GM18868 (cell line): ENCODE measurements around the gene WDR5B.
A peak's percentile ranks its signal among the peaks of the same experiment; 100 is the strongest.
"Not testable (repeated sequence)": the region's sequence is repeated elsewhere in the genome, so short reads cannot be mapped to it uniquely, and the experiment has no call there.

Experiments
- ATAC-seq: cut with Tn5 transposase; IDR thresholded peaks from one replicate; pipeline ENCODE4 v1.9.1; 2021; ENCODE audit warnings: mild to moderate bottlenecking, moderate library complexity; ENCODE audit not compliant: unreplicated experiment

WDR5B gene

DNA sequence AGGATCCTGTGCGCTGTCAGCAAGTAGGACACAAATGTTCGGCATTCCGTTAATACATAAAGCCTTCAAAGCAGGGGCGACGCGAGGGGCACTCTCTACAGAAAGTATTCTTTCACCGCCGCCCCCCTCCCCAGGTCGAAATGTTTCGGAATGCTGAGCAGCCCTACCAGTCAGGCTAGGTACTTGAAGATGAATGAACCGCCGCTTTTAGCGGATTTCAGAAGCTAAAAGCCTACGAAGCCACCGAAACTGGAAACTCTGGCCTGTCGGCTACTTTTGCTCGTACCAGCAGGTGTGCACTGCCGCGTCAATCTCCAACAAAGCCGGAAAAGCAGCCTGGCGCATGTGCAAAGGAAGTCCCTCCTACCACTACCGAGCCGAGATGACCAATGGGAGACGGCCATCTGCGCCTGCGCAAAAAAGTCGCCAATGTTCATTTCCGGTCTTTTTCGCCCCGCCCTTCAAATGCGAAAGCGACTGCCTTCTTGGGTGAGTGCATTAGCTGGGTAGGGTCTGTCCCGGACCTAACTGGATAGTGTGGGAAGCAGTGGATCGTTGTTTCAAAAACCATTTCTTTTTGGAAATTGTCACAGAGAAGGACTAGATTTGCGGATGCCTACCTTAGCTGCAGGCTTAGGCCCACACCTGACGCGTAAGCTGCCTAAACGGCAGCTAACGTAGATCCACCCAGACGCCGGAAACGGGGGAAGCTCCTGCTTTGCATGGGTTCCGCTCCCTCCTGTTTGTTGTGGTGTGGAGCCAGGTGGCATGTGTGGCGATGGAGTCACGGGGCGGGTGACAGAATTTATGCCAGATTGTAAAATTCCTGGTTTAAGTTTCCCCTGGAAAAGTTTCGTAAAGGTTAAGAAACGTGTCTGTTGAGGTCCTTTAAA is at the start of gene WDR5B:
WDR5B (minus strand) TSS at position 301 of the 893 bp plus-strand sequence. CDS start 534 bp downstream, outside the sequence.
- ATAC-seq, result peak; percentile 81

GRCh38 chr3:122464659-122465058 is 48.8 kb upstream of the WDR5B start:
- no peak for ATAC-seq

GRCh38 chr3:122462406-122462805 is 46.5 kb upstream of the WDR5B start:
- no peak for ATAC-seq

- no peak for ATAC-seq
These were observed 45.9 kb upstream of the WDR5B start for GRCh38 chr3:122461806-122462205.

GRCh38 chr3:122458992-122459391 is 43.1 kb upstream of the WDR5B start:
- ATAC-seq, result no peak

GRCh38 chr3:122457706-122458105 is 41.8 kb upstream of the WDR5B start:
- ATAC-seq, result no peak

DNA sequence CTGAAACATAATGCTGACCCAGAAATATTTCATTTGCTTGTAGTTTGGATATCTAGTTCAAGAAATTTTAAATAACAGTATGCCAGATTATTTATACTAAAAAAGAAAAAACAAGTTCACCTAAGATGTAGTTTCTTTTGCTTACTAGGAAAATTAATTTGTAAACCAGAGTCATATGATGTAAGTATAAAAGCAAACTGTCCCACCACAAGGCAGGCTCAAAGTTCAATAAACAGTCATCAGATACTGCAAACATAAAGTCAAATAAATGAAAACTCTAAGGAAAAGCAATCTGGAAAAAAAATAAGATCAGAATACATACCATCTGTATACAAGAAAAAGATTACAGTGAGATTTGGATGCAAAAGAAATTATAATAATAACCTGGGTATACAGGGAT is 40.2 kb upstream of the WDR5B start:
- ATAC-seq, result no peak

GRCh38 chr3:122451371-122451770 is 35.5 kb upstream of the WDR5B start:
- ATAC-seq, result no peak

GRCh38 chr3:122448218-122448617 is 32.4 kb upstream of the WDR5B start:
- not testable (repeated sequence) for ATAC-seq

GRCh38 chr3:122444491-122444887 is 28.6 kb upstream of the WDR5B start:
- not testable (repeated sequence) for ATAC-seq

GRCh38 chr3:122443762-122444490 is 28.1 kb upstream of the WDR5B start:
- ATAC-seq, result not testable (repeated sequence)

DNA sequence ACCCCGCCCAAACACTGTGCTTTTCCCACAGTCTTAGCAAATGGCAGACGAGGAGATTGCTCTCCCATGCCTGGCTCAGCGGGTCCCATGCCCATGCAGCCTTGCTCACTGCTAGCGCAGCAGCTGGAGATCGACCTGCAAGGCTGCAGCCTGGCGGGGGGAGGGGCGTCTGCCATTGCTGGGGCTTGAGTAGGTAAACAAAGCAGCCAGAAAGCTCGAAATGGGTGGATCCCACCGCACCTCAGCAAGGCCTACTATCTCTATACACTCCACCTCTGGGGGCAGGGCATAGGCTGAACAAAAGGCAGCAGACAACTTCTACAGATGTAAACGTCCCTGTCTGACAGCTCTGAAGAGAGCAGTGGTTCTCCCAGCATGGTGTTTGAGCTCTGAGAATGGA is 27.2 kb upstream of the WDR5B start:
- no peak for ATAC-seq

GRCh38 chr3:122435950-122436349 is 20.1 kb upstream of the WDR5B start:
- no peak for ATAC-seq

DNA sequence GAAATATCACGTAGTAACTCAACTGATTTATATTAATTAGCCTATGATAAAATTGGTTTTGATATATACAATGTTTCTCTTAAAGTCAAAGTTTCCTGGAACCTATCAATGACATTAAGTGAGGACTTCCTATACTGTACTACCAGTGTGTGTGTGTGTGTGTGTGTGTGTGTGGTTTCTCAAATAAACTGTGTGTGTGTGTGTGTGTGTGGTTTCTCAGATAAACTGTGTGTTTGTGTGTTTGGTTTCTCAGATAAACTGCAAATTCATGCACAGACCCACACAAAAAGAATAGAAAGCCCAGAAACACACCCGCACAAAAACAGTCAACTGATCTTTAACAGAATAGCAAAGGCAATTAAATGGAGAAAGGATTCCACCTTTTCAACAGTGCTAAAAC is 14.5 kb upstream of the WDR5B start:
- ATAC-seq, result no peak

DNA sequence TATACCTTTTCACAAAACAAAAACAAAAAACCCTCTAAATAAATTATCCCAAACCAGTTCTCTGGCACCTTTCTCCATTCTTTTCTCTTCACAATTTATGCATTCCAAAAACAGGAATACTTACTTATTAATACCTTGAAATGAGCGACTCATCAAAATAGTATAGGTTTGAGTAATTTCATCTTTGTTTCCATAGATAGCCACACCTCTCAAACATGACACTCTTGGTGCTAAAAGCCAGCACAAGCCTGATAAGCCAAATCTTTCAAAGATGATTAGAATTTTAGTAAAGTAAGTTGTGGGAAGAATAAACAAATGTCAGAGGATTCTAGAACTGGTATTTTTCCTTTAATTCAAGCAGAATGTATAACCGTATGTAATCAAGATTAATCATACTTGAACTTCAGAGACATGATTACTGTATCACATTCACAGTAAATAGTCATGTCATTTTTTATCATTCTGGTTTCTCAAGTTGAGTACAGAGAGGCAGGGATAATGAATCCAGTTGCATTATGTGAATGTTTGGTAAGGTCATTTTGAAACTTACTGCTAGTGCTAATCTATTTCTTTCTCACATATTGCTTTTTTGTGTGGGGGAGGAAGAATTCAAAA is 12.1 kb upstream of the WDR5B start:
- ATAC-seq, result no peak

GRCh38 chr3:122421836-122422235 is 6.0 kb upstream of the WDR5B start:
- ATAC-seq, result no peak

- no peak for ATAC-seq
These were observed 5.2 kb upstream of the WDR5B start for GRCh38 chr3:122421101-122421500.

GRCh38 chr3:122416966-122417365 is 1.1 kb upstream of the WDR5B start:
- no peak for ATAC-seq

DNA sequence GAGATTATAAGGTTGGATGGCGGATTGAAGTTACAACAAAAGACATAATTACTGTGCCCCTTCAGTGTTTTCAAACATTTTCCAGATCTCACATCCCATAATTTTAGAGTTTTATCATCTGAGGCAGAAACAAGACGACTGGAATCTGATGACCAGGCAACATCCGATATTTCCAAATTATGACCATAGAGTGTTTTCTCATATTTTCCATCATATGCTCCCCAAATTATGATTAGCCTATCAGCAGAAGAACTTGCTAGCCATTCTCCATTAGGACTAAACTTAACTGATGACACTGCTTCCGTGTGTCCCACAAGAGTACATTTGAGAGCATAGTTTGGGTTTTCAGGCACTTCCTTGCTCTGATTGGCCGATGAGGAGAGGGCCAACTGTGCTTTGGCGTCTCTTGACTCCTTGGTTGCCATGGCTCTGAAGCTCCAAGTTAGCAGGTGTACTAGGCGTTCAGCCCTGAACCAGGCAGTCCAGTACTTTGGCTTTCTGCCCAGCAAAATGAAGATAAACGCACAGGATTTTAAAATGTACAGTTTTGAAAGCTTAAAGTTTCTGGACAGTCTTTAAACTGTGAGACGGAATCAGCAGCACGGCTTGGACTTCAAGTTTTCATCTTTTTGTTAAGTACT is 638 bp downstream of the WDR5B start:
- peak; percentile 67 for ATAC-seq

DNA sequence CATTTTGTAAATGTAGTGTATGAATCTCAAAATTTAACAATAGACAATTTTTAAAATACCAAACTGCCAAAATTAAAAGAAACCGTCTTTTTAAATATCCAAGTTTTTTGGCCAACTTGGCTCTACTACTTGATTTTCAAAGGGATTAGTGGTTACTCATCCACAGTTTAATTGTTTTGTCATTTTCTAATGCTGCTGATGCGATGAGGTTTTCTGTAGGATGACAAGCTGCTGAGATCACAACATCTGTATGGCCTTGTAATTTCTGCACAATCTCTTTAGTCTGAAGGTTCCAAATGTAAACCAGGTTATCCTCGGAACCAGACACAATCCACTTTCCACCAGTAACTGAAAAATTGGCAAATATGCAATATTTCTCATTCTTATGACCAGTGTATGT is 1.5 kb downstream of the WDR5B start:
- ATAC-seq, result no peak

DNA sequence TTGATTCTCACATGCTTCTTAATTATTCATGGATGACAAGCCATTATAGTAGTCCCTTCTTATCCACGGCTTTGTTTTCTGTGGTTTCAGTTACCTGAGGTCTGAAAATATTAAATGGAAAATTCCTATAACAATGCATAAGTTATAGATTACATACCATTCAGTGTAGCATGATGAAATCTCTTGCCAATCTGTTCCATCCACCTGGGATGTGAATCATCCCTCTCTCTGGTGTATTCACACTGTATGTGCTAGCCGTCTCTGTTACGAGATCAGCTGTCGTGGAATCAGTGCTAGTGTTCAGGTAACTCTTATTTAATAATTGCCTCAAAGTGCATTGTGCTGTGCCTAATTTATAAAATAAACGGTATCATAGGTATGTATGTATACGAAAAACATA is 5.2 kb downstream of the WDR5B start:
- no peak for ATAC-seq
